Neural crest cell (in vitro differentiated cells): Measurements from ENCODE around the gene LRMDA. TPM values are rescaled to one million over a fixed set of nuclear protein-coding genes. Genes with fewer than 3 reads are reported as not detected.

Experiments
- DNase-seq: peaks from one replicate; pipeline ENCODE4 v3.0.0; 2021; ENCODE audit warnings: low read depth, mixed read lengths, low spot score
- H3K27ac Mint-ChIP-seq: one replicate; pipeline ENCODE4 v1.8.0; 2021; ENCODE audit warnings: mild to moderate bottlenecking, mixed read lengths; ENCODE audit not compliant: unreplicated experiment
- H3K27me3 Mint-ChIP-seq: 2 replicates; pipeline ENCODE4 v1.8.0; 2021; ENCODE audit warnings: low read depth, mild to moderate bottlenecking, mixed read lengths
- H3K36me3 Mint-ChIP-seq: 2 replicates; pipeline ENCODE4 v1.8.0; 2021; ENCODE audit warnings: low read depth, mild to moderate bottlenecking, mixed read lengths
- H3K4me1 Mint-ChIP-seq: 2 replicates; pipeline ENCODE4 v1.8.0; 2021; ENCODE audit warnings: mixed read lengths
- H3K4me3 Mint-ChIP-seq: one replicate; pipeline ENCODE4 v1.8.0; 2021; ENCODE audit warnings: mild to moderate bottlenecking, mixed read lengths
- H3K9me3 Mint-ChIP-seq: 2 replicates; pipeline ENCODE4 v1.8.0; 2021; ENCODE audit warnings: mixed read lengths
- CTCF ChIP-seq: fragments of 200-600 bp; sonication (generic); conservative IDR thresholded peaks from 2 replicates; pipeline ENCODE4 v1.5.0; 2021; ENCODE audit warnings: antibody characterized with exemption, mild to moderate bottlenecking
- total RNA-seq: library from RNA; stranded (reverse); gene quantifications from 2 replicates; pipeline ENCODE4 v1.2.1, GENCODE V29; 2021

Gene LRMDA
- total RNA-seq, 1 donor from 2014 or later: 3.1 TPM

GRCh38 chr10:75887369-75887768 is 455.9 kb downstream of the LRMDA start:
- H3K27me3 Mint-ChIP-seq: no peaks in the 10 kb centered on the region
- H3K36me3 Mint-ChIP-seq: no peaks in the 10 kb centered on the region
- H3K4me3 Mint-ChIP-seq: no peak overlapping the region
- no peak overlapping the region for H3K27ac Mint-ChIP-seq
- no peaks in the 10 kb centered on the region for H3K9me3 Mint-ChIP-seq
- no peaks in the 10 kb centered on the region for H3K4me1 Mint-ChIP-seq
- no peak for DNase-seq
- no peak for TF ChIP-seq CTCF

DNA sequence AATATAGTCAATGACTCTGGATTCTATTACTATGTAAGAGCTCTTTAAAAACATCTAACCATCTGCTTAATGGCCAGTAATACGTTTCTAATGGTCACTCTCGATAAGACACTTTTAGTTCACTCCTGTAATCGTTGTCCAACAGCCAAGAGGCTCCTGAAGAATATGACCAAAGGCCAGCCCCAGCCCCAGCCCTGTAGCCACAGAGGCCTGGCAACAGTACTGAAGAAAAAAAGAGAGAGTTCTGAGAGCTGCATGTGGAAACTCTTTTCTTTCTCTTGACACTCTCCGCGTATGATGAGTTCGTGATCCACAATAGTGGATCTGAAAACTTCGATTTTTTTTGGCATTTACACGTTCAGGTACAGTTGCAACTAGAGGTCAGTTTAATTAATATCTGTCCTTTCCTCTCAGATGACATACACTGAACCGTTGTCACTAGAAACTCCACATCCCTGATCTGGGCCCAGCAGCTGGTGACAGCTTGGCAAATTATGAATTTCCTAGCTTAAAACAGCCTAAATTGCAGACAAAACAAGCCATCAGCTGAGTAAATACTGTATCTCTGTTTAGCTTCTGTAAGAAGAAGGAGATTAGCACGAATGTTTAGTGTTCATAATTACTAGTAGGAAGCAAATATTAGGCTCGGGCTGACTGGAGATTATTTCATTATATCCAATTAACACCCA is 456.7 kb downstream of the LRMDA start:
- Mint-ChIP-seq H3K27me3 (no peaks in the 10 kb centered on the region), H3K36me3 (no peaks in the 10 kb centered on the region), H3K27ac (no peak overlapping the region), H3K9me3 (no peaks in the 10 kb centered on the region), H3K4me1 (no peaks in the 10 kb centered on the region), H3K4me3 (no peak overlapping the region)
- no peak for DNase-seq
- TF ChIP-seq CTCF: no peak

- Mint-ChIP-seq H3K36me3 (no peaks in the 10 kb centered on the region), H3K27ac (no peak overlapping the region), H3K9me3 (no peaks in the 10 kb centered on the region), H3K27me3 (no peaks in the 10 kb centered on the region), H3K4me3 (no peak overlapping the region), H3K4me1 (no peaks in the 10 kb centered on the region)
- TF ChIP-seq CTCF: no peak
- DNase-seq: no peak
Measured at GRCh38 chr10:75889051-75889450, 457.6 kb downstream of the LRMDA start.

DNA sequence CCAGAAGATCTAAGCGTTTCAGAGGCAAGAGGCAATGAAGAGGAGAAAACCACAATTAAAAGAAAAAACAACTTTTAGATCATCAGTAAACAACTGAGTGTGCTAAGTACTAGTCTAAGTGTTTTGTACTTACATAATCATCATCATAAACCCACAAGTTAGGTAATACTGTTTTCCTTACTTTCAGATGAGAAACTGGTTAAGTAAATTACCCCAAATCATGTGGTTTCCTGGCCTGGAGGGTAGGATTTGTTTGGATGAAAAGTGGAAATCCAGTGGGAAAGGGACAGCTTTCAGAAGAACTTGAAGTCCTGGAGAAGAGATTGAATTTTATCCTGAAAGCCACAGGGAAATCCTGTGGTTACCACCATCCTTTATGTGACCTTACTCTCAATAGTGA is 463.3 kb downstream of the LRMDA start:
- Mint-ChIP-seq H3K27me3 (no peaks in the 10 kb centered on the region), H3K4me3 (no peak overlapping the region)

DNA sequence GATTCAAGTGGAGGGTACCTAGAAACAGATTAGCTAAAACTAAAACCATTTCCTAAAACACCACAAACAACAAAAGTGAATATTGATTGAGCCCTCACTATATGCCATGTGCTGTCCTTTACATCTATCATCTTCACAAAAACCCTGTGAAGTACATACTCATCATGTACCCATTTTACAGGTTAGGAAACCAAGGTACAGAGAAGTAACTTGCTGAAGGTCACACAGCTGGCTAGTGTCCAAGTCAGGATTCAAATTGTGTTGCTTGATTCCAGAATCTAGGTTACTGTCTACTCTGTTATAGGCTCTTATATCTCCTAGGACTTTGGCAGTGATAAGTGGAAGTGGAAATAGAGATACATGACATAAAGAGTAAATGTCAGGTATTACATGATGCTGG is 463.8 kb downstream of the LRMDA start:
- Mint-ChIP-seq H3K36me3 (no peaks in the 10 kb centered on the region), H3K4me1 (no peaks in the 10 kb centered on the region), H3K9me3 (no peaks in the 10 kb centered on the region), H3K27ac (no peak overlapping the region), H3K27me3 (no peaks in the 10 kb centered on the region), H3K4me3 (no peak overlapping the region)
- no peak for TF ChIP-seq CTCF
- no peak for DNase-seq

More for the DNA sequence above, 463.3 kb downstream of the LRMDA start:
- Mint-ChIP-seq H3K36me3 (no peaks in the 10 kb centered on the region), H3K9me3 (no peaks in the 10 kb centered on the region), H3K4me1 (no peaks in the 10 kb centered on the region), H3K27ac (no peak overlapping the region)
- no peak for DNase-seq
- no peak for TF ChIP-seq CTCF
